GM18508 (cell line): ENCODE data around the gene EPN2.
"Not testable (repeated sequence)": the region's sequence is repeated elsewhere in the genome, so short reads cannot be mapped to it uniquely, and the experiment has no call there.

Source experiments
- ATAC-seq: cut with Tn5 transposase; IDR thresholded peaks from one replicate; pipeline ENCODE4 v1.9.1; 2021; ENCODE audit warnings: moderate number of reproducible peaks; ENCODE audit not compliant: insufficient read depth, unreplicated experiment

EPN2 gene

GRCh38 chr17:19341211-19341631, 104.1 kb downstream of the EPN2 start:
- no peak for ATAC-seq

GRCh38 chr17:19341641-19342610, 104.8 kb downstream of the EPN2 start:
- ATAC-seq: no peak

GRCh38 chr17:19342611-19343255, 105.6 kb downstream of the EPN2 start:
- no peak for ATAC-seq

- no peak for ATAC-seq
Measured at GRCh38 chr17:19343256-19343630, 106.1 kb downstream of the EPN2 start.

GRCh38 chr17:19343671-19344151, 106.5 kb downstream of the EPN2 start:
- ATAC-seq: no peak

- ATAC-seq: no peak
Measured at GRCh38 chr17:19344311-19345066, 107.3 kb downstream of the EPN2 start.

- ATAC-seq: no peak
Measured at GRCh38 chr17:19345067-19345460, 107.9 kb downstream of the EPN2 start.

GRCh38 chr17:19345486-19346350, 108.6 kb downstream of the EPN2 start:
- no peak for ATAC-seq

- ATAC-seq: no peak
Measured at GRCh38 chr17:19346351-19347255, 109.4 kb downstream of the EPN2 start.

- no peak for ATAC-seq
Measured at GRCh38 chr17:19347323-19348080, 110.3 kb downstream of the EPN2 start.

GRCh38 chr17:19348081-19348650, 111.0 kb downstream of the EPN2 start:
- ATAC-seq: no peak

- ATAC-seq: no peak
Measured at GRCh38 chr17:19348806-19349205, 111.6 kb downstream of the EPN2 start.

- ATAC-seq: not testable (repeated sequence)
Measured at GRCh38 chr17:19353401-19353800, 116.2 kb downstream of the EPN2 start.

GRCh38 chr17:19354748-19355147, 117.6 kb downstream of the EPN2 start:
- ATAC-seq: no peak

- ATAC-seq: no peak
Measured at GRCh38 chr17:19357351-19357750, 120.2 kb downstream of the EPN2 start.

- no peak for ATAC-seq
Measured at GRCh38 chr17:19357761-19358160, 120.6 kb downstream of the EPN2 start.

- no peak for ATAC-seq
Measured at GRCh38 chr17:19359151-19359550, 122.0 kb downstream of the EPN2 start.

- ATAC-seq: no peak
Measured at GRCh38 chr17:19359856-19360255, 122.7 kb downstream of the EPN2 start.
